Neural cell (in vitro differentiated cells): ENCODE results near the gene NANOS3.
A peak's percentile ranks its signal among the peaks of the same experiment; 100 is the strongest.

ENCODE experiments used
- EZH2 ChIP-seq: fragments of 200-600, 300-800 bp; shearing (Covaris generic), sonication (generic); IDR thresholded peaks from 2 replicates; pipeline ENCODE4 v1.6.1; 2014; ENCODE audit warnings: antibody characterized with exemption, low read length, borderline replicate concordance, mild to moderate bottlenecking; ENCODE audit not compliant: insufficient read depth, poor library complexity, severe bottlenecking
- POLR2AphosphoS5 ChIP-seq: IDR thresholded peaks from 2 replicates; pipeline ENCODE4 v1.6.1; 2012
- RAD21 ChIP-seq: fragments of 450-650 bp; conservative IDR thresholded peaks from 2 replicates; pipeline ENCODE4 v1.6.1; 2014; ENCODE audit warnings: antibody characterized with exemption, mild to moderate bottlenecking, moderate library complexity
- TAF1 ChIP-seq: IDR thresholded peaks from 2 replicates; pipeline ENCODE4 v1.6.1; 2012; ENCODE audit warnings: low read depth
- TF ChIP-seq, protein P1 (sequence below): IDR thresholded peaks from 2 replicates; pipeline ENCODE4 v1.6.1; 2012; ENCODE audit warnings: borderline replicate concordance
- TF ChIP-seq, protein P2 (sequence below): fragments of 450-650 bp; IDR thresholded peaks from 2 replicates; pipeline ENCODE4 v1.5.1; 2014; ENCODE audit warnings: antibody characterized with exemption, mild to moderate bottlenecking, moderate library complexity; ENCODE audit not compliant: poor library complexity, severe bottlenecking

DNA sequence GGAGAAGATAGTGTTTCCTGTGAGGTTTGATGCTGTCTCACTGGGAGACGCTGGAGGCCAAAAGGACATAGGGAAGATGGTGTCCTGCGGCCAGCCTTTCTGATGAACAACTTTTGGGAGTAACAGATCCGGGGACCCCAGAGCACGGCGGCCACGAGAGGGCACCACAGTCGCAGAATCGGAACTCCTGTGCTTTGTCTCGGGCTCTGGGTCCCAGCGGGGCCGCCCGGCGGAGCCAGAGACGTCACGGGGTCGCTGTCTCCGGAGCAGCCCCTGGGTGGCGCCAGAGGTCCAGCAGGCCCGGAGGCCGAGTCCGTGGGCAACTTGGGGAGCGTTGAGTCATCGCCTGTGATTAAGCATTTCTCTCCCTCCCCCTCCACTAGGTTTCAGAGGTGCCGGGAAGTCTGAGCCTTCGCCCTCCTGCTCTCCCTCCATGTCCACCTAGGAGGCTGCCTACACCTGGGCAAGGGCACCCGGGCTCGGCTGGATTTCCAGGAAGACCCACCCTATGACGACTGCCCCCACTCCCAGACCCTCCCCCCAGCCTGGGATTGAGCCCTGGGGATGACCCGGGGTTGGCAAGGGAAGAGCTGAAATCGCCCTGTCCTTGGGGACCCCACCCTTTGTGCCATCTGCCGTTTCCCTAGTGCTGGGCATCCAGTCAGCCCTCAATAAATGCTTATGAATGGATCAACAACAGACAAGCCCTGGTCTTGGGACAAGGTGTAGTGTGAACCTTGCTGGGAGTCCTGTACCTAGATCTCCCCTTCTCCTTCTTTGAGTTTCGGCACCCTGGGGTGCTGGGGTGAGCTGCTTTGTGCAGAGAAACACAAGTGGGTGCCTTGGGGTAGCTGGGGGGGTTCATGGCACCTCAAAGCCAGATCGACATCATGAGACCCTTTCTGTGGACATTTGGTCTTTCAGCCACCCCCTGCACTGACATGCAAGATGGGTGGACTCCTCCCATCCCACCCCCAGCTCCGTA is 3.4 kb downstream of the NANOS3 start:
- TF ChIP-seq POLR2AphosphoS5 (no peak), EZH2 (no peak), TAF1 (no peak), RAD21 (peak; percentile 92)
- TF ChIP-seq, protein P1, sequence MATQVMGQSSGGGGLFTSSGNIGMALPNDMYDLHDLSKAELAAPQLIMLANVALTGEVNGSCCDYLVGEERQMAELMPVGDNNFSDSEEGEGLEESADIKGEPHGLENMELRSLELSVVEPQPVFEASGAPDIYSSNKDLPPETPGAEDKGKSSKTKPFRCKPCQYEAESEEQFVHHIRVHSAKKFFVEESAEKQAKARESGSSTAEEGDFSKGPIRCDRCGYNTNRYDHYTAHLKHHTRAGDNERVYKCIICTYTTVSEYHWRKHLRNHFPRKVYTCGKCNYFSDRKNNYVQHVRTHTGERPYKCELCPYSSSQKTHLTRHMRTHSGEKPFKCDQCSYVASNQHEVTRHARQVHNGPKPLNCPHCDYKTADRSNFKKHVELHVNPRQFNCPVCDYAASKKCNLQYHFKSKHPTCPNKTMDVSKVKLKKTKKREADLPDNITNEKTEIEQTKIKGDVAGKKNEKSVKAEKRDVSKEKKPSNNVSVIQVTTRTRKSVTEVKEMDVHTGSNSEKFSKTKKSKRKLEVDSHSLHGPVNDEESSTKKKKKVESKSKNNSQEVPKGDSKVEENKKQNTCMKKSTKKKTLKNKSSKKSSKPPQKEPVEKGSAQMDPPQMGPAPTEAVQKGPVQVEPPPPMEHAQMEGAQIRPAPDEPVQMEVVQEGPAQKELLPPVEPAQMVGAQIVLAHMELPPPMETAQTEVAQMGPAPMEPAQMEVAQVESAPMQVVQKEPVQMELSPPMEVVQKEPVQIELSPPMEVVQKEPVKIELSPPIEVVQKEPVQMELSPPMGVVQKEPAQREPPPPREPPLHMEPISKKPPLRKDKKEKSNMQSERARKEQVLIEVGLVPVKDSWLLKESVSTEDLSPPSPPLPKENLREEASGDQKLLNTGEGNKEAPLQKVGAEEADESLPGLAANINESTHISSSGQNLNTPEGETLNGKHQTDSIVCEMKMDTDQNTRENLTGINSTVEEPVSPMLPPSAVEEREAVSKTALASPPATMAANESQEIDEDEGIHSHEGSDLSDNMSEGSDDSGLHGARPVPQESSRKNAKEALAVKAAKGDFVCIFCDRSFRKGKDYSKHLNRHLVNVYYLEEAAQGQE: no peak
- TF ChIP-seq, protein P2, sequence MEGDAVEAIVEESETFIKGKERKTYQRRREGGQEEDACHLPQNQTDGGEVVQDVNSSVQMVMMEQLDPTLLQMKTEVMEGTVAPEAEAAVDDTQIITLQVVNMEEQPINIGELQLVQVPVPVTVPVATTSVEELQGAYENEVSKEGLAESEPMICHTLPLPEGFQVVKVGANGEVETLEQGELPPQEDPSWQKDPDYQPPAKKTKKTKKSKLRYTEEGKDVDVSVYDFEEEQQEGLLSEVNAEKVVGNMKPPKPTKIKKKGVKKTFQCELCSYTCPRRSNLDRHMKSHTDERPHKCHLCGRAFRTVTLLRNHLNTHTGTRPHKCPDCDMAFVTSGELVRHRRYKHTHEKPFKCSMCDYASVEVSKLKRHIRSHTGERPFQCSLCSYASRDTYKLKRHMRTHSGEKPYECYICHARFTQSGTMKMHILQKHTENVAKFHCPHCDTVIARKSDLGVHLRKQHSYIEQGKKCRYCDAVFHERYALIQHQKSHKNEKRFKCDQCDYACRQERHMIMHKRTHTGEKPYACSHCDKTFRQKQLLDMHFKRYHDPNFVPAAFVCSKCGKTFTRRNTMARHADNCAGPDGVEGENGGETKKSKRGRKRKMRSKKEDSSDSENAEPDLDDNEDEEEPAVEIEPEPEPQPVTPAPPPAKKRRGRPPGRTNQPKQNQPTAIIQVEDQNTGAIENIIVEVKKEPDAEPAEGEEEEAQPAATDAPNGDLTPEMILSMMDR: peak; percentile 99
